Mesendoderm (in vitro differentiated cells): ENCODE data around the gene SGIP1.

Experiments used
- DNase-seq: peaks from one replicate; pipeline ENCODE4 v3.0.0; 2013
- H2AK5ac ChIP-seq: 2 replicates; pipeline ENCODE4 v1.6.1; 2013; ENCODE audit warnings: low read length, inconsistent platforms
- H2BK120ac ChIP-seq: 2 replicates; pipeline ENCODE4 v1.6.1; 2013; ENCODE audit warnings: low read depth, mild to moderate bottlenecking, low read length, moderate library complexity, mixed read lengths
- H2BK15ac ChIP-seq: replicated peaks from 2 replicates; pipeline ENCODE4 v1.6.1; 2013; ENCODE audit warnings: low read depth, mild to moderate bottlenecking, moderate library complexity
- H2BK5ac ChIP-seq: 2 replicates; pipeline ENCODE4 v1.6.1; 2013; ENCODE audit warnings: low read length, inconsistent platforms
- H3K18ac ChIP-seq: 2 replicates; pipeline ENCODE4 v1.6.1; 2013; ENCODE audit warnings: mild to moderate bottlenecking, low read length, mixed read lengths
- H3K23ac ChIP-seq: one replicate; pipeline ENCODE4 v1.6.1; 2013; ENCODE audit warnings: low read length
- H3K27ac ChIP-seq: 2 replicates; pipeline ENCODE4 v1.5.1; 2013; ENCODE audit warnings: low read depth, mild to moderate bottlenecking, inconsistent platforms, low read length, moderate library complexity
- H3K27me3 ChIP-seq: 2 replicates; pipeline ENCODE4 v1.6.1; 2013; ENCODE audit warnings: low read length, control low read depth, mild to moderate bottlenecking, inconsistent platforms; ENCODE audit not compliant: insufficient read depth, poor library complexity
- H3K36me3 ChIP-seq: 2 replicates; pipeline ENCODE4 v1.6.1; 2013; ENCODE audit warnings: low read length, inconsistent platforms; ENCODE audit not compliant: control insufficient read depth, insufficient read depth
- H3K4ac ChIP-seq: one replicate; pipeline ENCODE4 v1.6.1; 2013; ENCODE audit warnings: low read depth, mild to moderate bottlenecking, low read length, moderate library complexity
- H3K4me1 ChIP-seq: 2 replicates; pipeline ENCODE4 v1.6.1; 2013; ENCODE audit warnings: low read depth, low read length, inconsistent platforms; ENCODE audit not compliant: control insufficient read depth
- H3K4me2 ChIP-seq: 2 replicates; pipeline ENCODE4 v1.6.1; 2013; ENCODE audit warnings: low read length
- H3K4me3 ChIP-seq: 2 replicates; pipeline ENCODE4 v1.5.1; 2013; ENCODE audit warnings: mild to moderate bottlenecking, low read length
- H3K56ac ChIP-seq: one replicate; pipeline ENCODE4 v1.6.1; 2013; ENCODE audit warnings: low read length
- H3K79me1 ChIP-seq: 2 replicates; pipeline ENCODE4 v1.6.1; 2013; ENCODE audit warnings: low read length, inconsistent platforms
- H3K79me2 ChIP-seq: 2 replicates; pipeline ENCODE4 v1.6.1; 2013; ENCODE audit warnings: mild to moderate bottlenecking, low read length; ENCODE audit not compliant: control insufficient read depth, insufficient read depth
- H3K9ac ChIP-seq: 2 replicates; pipeline ENCODE4 v1.6.1; 2013; ENCODE audit warnings: low read length, inconsistent platforms
- H4K5ac ChIP-seq: one replicate; pipeline ENCODE4 v1.6.1; 2013; ENCODE audit warnings: low read length
- H4K8ac ChIP-seq: one replicate; pipeline ENCODE4 v1.6.1; 2013; ENCODE audit warnings: low read depth, mild to moderate bottlenecking, control low read depth, low read length, moderate library complexity
- WGBS: extraction: QIAGEN DNeasy Blood & Tissue Kit; methylation state at CpG from one replicate; pipeline ENCODE4 v1.1.7; 2013; ENCODE audit warnings: low lambda C conversion rate, missing lambda C conversion rate; ENCODE audit not compliant: insufficient coverage; ENCODE audit errors: extremely low coverage; 5-methylcytosine and 5-hydroxymethylcytosine counted together

SGIP1 gene

DNA sequence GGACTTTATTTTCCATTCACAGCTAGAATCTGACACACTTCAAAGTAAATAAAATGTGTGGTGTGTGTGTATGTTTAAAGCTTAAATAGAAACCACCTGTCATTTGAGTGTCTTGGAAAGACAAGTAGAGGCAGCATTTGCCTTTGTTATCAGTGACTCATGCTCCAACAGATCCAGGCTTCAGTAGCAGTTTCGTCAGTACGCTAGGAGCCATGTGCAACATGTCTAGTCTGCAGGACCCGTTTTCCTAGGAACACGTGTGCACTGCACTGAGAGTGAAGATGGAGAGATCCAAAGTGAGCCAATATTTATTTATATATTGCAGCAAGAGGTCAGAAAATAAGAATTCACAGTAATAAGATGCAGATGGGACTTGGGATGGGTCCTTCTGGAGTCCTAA lies 41.8 kb downstream of the SGIP1 start:
- Histone ChIP-seq H4K8ac (no peak overlapping the region), H3K9ac (no peak overlapping the region), H3K27ac (no peak overlapping the region), H4K5ac (no peak overlapping the region), H3K18ac (no peak overlapping the region), H3K4me1 (no peaks in the 10 kb centered on the region), H3K27me3 (no peaks in the 10 kb centered on the region), H2BK15ac (no peak overlapping the region), H3K4ac (no peak overlapping the region), H3K23ac (no peak overlapping the region), H3K56ac (no peak overlapping the region), H3K79me2 (no peaks in the 10 kb centered on the region), H2BK5ac (no peak overlapping the region), H2AK5ac (no peak overlapping the region), H3K36me3 (no peaks in the 10 kb centered on the region), H3K4me3 (no peak overlapping the region), H3K4me2 (no peak overlapping the region), H2BK120ac (no peak overlapping the region), H3K79me1 (no peaks in the 10 kb centered on the region)
- WGBS = no CpG with 5 or more reads among the region's 4 CpGs
- DNase-seq = no peak

DNA sequence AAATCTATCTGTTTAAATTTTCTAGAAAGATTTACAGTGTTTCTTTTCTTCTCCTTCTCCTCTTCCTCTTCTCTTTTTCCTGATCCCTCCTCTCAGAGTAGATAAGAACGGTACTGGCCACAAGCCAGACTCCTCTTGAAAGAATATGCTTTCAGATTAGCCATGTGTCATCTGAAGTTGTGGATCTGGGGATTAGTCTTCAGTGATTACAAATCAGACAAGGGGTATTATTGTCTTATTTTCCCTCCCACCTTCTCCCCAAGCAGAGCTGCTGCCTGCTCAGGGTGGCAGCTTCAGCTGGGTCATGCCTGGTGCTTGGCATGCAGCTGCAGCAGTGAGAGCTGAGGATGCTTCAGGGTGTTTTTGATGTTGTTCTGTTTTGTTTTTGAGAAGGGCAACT lies 42.7 kb downstream of the SGIP1 start:
- H2AK5ac ChIP-seq = no peak overlapping the region
- no peak overlapping the region for H3K27ac ChIP-seq
- H3K18ac ChIP-seq = no peak overlapping the region
- no peaks in the 10 kb centered on the region for H3K4me1 ChIP-seq
- H3K79me1 ChIP-seq = no peaks in the 10 kb centered on the region
- no peak overlapping the region for H2BK120ac ChIP-seq
- no peak overlapping the region for H2BK5ac ChIP-seq
- H4K8ac ChIP-seq = no peak overlapping the region
- no peaks in the 10 kb centered on the region for H3K79me2 ChIP-seq
- no CpG with 5 or more reads among the region's 1 CpG for WGBS
- no peak overlapping the region for H3K4ac ChIP-seq
- H3K23ac ChIP-seq = no peak overlapping the region
- H3K4me3 ChIP-seq = no peak overlapping the region
- H3K9ac ChIP-seq = no peak overlapping the region
- no peak for DNase-seq
- no peaks in the 10 kb centered on the region for H3K36me3 ChIP-seq
- no peak overlapping the region for H4K5ac ChIP-seq
- H3K4me2 ChIP-seq = no peak overlapping the region
- H3K56ac ChIP-seq = no peak overlapping the region
- H3K27me3 ChIP-seq = no peaks in the 10 kb centered on the region
- no peak overlapping the region for H2BK15ac ChIP-seq

DNA sequence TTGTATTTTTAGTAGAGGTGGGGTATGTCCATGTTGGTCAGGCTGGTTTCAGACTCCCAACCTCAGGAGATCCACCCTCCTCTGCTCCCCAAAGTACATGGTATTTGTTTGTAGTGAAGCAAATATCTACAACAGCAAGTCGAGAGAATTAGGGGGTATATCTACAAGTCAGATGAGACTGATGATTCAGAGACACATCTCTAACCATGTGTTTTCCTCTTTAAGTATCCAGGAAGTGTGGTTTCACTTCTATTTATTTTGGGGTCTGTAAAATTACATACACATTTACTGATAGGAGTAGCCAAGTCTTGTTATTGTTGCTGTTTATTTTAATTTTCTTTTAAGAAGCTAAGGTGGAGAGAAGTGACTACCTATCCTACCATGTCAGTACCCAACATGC lies 44.9 kb downstream of the SGIP1 start:
- no peak for DNase-seq
- no peak overlapping the region for H4K5ac ChIP-seq

DNA sequence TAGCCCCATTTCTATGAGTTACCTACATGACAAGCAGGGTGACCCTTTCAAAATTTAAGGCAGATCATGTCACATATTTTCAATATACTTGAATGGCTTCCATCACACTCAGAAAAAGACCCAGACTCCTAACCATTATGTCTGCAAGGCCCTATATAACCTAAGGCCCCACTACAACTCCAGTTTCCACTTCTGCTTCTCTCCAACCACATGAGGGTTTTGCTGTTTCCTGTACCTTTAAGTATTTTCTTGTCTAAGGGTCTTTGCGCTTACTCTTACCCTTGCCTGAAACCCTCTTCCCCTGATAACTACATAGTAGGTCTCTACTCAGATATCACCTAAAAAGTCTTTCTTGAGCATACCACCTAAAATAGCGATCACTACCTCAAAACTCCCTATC lies 46.1 kb downstream of the SGIP1 start:
- Histone ChIP-seq H2BK120ac (no peak overlapping the region), H3K4me1 (no peaks in the 10 kb centered on the region), H3K79me1 (no peaks in the 10 kb centered on the region), H4K5ac (no peak overlapping the region), H3K4me2 (no peak overlapping the region), H2AK5ac (no peak overlapping the region), H4K8ac (no peak overlapping the region), H3K4me3 (no peak overlapping the region), H3K36me3 (no peaks in the 10 kb centered on the region), H3K18ac (no peak overlapping the region), H3K4ac (no peak overlapping the region), H3K79me2 (no peaks in the 10 kb centered on the region), H3K9ac (no peak overlapping the region), H2BK15ac (no peak overlapping the region), H3K56ac (no peak overlapping the region), H3K23ac (no peak overlapping the region), H2BK5ac (no peak overlapping the region), H3K27ac (no peak overlapping the region), H3K27me3 (no peaks in the 10 kb centered on the region)
- WGBS = no CpG with 5 or more reads among the region's 2 CpGs
- DNase-seq = no peak

More for the DNA sequence above, 44.9 kb downstream of the SGIP1 start:
- Histone ChIP-seq H3K9ac (no peak overlapping the region), H2AK5ac (no peak overlapping the region), H4K8ac (no peak overlapping the region), H2BK5ac (no peak overlapping the region), H3K56ac (no peak overlapping the region), H3K27me3 (no peaks in the 10 kb centered on the region), H3K4me3 (no peak overlapping the region), H3K23ac (no peak overlapping the region), H2BK120ac (no peak overlapping the region), H3K4me2 (no peak overlapping the region), H3K18ac (no peak overlapping the region), H2BK15ac (no peak overlapping the region), H3K36me3 (no peaks in the 10 kb centered on the region), H3K79me2 (no peaks in the 10 kb centered on the region), H3K4me1 (no peaks in the 10 kb centered on the region), H3K79me1 (no peaks in the 10 kb centered on the region), H3K27ac (no peak overlapping the region), H3K4ac (no peak overlapping the region)
- WGBS = no CpG with 5 or more reads among the region's 1 CpG

DNA sequence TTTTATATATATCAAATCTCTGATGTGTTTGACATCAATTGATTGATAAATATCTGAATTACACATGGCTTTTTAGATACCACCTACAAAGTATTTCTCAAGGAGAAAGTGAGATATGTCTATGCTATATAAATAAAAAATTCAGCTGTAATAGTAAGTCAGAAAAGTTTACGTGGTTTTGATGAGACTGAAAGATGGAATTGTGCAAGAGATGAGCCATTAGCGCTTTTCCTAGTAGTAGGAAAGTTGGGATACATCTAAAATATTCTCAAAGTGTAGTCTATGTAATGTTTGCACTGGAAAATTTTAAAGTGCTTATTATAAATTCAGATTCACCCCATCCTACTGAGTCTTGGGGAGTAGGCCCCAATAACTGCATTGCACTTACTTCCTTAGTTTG lies 49.1 kb downstream of the SGIP1 start:
- no peak overlapping the region for H3K4me2 ChIP-seq
- H3K4me3 ChIP-seq = no peak overlapping the region
- no peak overlapping the region for H2AK5ac ChIP-seq
- no peak overlapping the region for H4K5ac ChIP-seq
- no peak overlapping the region for H4K8ac ChIP-seq
- H3K79me2 ChIP-seq = no peaks in the 10 kb centered on the region
- H2BK120ac ChIP-seq = no peak overlapping the region
- H3K79me1 ChIP-seq = no peaks in the 10 kb centered on the region
- H3K27me3 ChIP-seq = no peaks in the 10 kb centered on the region
- H3K36me3 ChIP-seq = no peaks in the 10 kb centered on the region
- no peak overlapping the region for H3K23ac ChIP-seq
- H2BK5ac ChIP-seq = no peak overlapping the region
- H3K56ac ChIP-seq = no peak overlapping the region
- no peaks in the 10 kb centered on the region for H3K4me1 ChIP-seq
- no peak overlapping the region for H3K27ac ChIP-seq
- no CpG with 5 or more reads among the region's 2 CpGs for WGBS
- no peak overlapping the region for H3K9ac ChIP-seq
- DNase-seq = no peak
- no peak overlapping the region for H2BK15ac ChIP-seq
- H3K4ac ChIP-seq = no peak overlapping the region
- no peak overlapping the region for H3K18ac ChIP-seq

DNA sequence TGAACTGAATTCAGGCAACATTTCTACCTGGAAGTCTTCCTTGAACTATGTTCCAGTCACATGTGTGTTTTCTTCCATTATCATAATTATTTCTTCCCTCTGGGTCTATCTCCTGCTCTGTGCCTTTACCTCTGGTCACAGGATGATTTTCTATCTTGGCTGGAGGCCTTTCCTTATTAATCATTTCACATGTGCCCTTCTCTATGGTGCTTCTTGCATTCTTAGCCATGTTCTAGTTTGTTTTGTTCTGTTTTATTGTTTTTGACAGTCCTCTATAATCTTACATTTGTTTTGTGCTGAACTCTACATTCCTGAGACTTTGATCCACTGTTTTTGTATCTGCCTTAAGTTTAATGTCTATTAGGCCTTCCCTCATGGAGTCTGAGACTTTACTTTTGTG lies 51.0 kb downstream of the SGIP1 start:
- no peak for DNase-seq
- Histone ChIP-seq H3K56ac (no peak overlapping the region), H4K5ac (no peak overlapping the region), H2BK120ac (no peak overlapping the region), H3K4me1 (no peaks in the 10 kb centered on the region), H3K4me2 (no peak overlapping the region), H3K18ac (no peak overlapping the region), H3K27me3 (no peaks in the 10 kb centered on the region), H2BK5ac (no peak overlapping the region), H2AK5ac (no peak overlapping the region), H3K4me3 (no peak overlapping the region), H3K36me3 (no peaks in the 10 kb centered on the region), H2BK15ac (no peak overlapping the region), H3K27ac (no peak overlapping the region), H3K79me2 (no peaks in the 10 kb centered on the region), H3K23ac (no peak overlapping the region), H3K4ac (no peak overlapping the region), H3K79me1 (no peaks in the 10 kb centered on the region), H3K9ac (no peak overlapping the region), H4K8ac (no peak overlapping the region)
